Fibroblast of lung (primary cell): ENCODE data around the gene CEP164.

ENCODE experiments used
- EZH2 ChIP-seq: IDR thresholded peaks from 2 replicates; pipeline ENCODE4 v1.5.1; 2012; ENCODE audit warnings: low read length, control low read depth, mild to moderate bottlenecking; ENCODE audit errors: missing control alignments
- TF ChIP-seq, protein P1 (sequence below), 2 donors: IDR thresholded peaks in 1 of 2; conservative IDR thresholded peaks in 1 of 2; 1 replicate in 1 of 2; 2 replicates in 1 of 2; pipeline ENCODE4 v1.5.1; 2011 to 2012; ENCODE audit warnings: low read length in 2 of 2, control low read depth in 1 of 2, inconsistent platforms in 1 of 2, low read depth in 1 of 2, mild to moderate bottlenecking in 1 of 2

DNA sequence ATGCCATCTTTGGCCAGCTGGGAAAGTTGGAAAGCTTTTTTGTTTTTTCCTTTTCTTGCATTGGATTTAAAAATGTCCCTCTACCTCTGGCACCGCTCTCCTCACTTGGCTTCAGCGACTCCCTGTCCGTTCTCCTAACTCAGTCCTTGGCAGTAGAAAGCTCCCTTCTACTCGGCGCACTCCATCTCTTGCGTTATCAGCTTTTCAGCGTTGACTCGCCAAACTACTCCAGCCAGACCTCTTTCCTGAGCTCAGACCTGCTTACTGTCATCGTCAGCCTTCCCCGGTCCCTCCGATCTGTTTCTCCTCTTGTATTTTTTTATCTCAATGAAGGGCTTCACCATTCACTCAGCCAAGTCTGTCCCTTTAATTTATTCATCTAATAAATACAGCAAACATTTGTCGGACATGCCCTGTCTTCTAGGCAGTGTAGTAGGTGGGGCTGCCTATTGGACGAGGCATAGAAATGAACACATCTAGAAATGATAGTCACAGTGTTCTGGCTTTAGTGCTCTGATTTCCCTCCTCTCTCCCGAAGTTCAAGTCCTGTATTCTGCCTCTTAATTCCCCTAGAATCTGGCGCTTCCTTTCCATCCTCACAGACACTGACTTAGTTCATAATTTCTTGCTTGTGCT lies 839 bp downstream of the CEP164 start:
- TF ChIP-seq, protein P1, sequence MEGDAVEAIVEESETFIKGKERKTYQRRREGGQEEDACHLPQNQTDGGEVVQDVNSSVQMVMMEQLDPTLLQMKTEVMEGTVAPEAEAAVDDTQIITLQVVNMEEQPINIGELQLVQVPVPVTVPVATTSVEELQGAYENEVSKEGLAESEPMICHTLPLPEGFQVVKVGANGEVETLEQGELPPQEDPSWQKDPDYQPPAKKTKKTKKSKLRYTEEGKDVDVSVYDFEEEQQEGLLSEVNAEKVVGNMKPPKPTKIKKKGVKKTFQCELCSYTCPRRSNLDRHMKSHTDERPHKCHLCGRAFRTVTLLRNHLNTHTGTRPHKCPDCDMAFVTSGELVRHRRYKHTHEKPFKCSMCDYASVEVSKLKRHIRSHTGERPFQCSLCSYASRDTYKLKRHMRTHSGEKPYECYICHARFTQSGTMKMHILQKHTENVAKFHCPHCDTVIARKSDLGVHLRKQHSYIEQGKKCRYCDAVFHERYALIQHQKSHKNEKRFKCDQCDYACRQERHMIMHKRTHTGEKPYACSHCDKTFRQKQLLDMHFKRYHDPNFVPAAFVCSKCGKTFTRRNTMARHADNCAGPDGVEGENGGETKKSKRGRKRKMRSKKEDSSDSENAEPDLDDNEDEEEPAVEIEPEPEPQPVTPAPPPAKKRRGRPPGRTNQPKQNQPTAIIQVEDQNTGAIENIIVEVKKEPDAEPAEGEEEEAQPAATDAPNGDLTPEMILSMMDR (conservative IDR thresholded peaks at IDR 0.05 in 1 of 2, IDR thresholded peaks at IDR 0.05 in 1 of 2; ENCODE audit: low read depth in 1 of 2, low read length in 2 of 2) = no peak
- no peak for TF ChIP-seq EZH2
